K562 (cell line): ENCODE results near the gene UTP14A. TPM values are rescaled to one million over a fixed set of nuclear protein-coding genes. Genes with fewer than 3 reads are reported as not detected.
A peak's percentile ranks its signal among the peaks of the same experiment; 100 is the strongest.

Experiments used
- ATF1 ChIP-seq, 2 experiments: fragments of 450-650 bp in 1 of 2; IDR thresholded peaks; 2 replicates each; pipeline ENCODE4 v1.6.1; 2016; ENCODE audit warnings: missing compliant biosample characterization in 1 of 2, missing genetic modification characterization in 1 of 2
- ATF7 ChIP-seq: fragments of 450-650 bp; IDR thresholded peaks from 2 replicates; pipeline ENCODE4 v1.7.1; 2014; ENCODE audit warnings: mild to moderate bottlenecking, moderate library complexity
- CCNT2 ChIP-seq: IDR thresholded peaks from 2 replicates; pipeline ENCODE4 v1.6.1; 2011; ENCODE audit warnings: borderline replicate concordance, low read depth, mild to moderate bottlenecking, moderate library complexity, mixed read lengths, low read length; ENCODE audit not compliant: insufficient read length; ENCODE audit errors: extremely low read depth
- KDM2B ChIP-seq: fragments of 250-450 bp; sonication (Bioruptor Pico); IDR thresholded peaks from 2 replicates; pipeline ENCODE4 v1.8.0; 2021; ENCODE audit warnings: mild to moderate bottlenecking, moderate library complexity
- MEF2D ChIP-seq: conservative IDR thresholded peaks from 2 replicates; pipeline ENCODE4 v1.6.1; 2016; ENCODE audit warnings: low read depth, missing genetic modification characterization, missing compliant biosample characterization
- NFYB ChIP-seq: IDR thresholded peaks from 2 replicates; pipeline ENCODE4 v1.6.1; 2011; ENCODE audit warnings: mild to moderate bottlenecking, moderate library complexity; ENCODE audit not compliant: insufficient read length; ENCODE audit errors: extremely low read depth
- NR2C2 ChIP-seq, 2 experiments: fragments of 200-800 bp in 1 of 2; sonication (Bioruptor generic) in 1 of 2; sonication (generic) in 1 of 2; formaldehyde crosslinking in 1 of 2; IDR thresholded peaks; 2 replicates each; pipeline versions ENCODE4 v1.6.1 to v1.8.0; 2016 to 2022; ENCODE audit warnings: mild to moderate bottlenecking in 1 of 2, missing compliant biosample characterization in 1 of 2, missing genetic modification characterization in 1 of 2, missing genetic modification reagents in 1 of 2
- RBFOX2 ChIP-seq: fragments of 200-400 bp; formaldehyde crosslinking; IDR thresholded peaks from 2 replicates; pipeline ENCODE4 v1.6.1; 2017; ENCODE audit warnings: low read depth, mild to moderate bottlenecking, low read length, moderate library complexity
- SRSF7 ChIP-seq: fragments of 200-400 bp; formaldehyde crosslinking; optimal IDR thresholded peaks from 2 replicates; pipeline ENCODE3; 2017; ENCODE audit warnings: mild to moderate bottlenecking, low read depth, low read length
- ZNF41 ChIP-seq: fragments of 250-450 bp; sonication (Bioruptor Pico); conservative IDR thresholded peaks from 2 replicates; pipeline ENCODE4 v1.4.0; 2020; ENCODE audit warnings: mild to moderate bottlenecking
- polyA plus RNA-seq, 8 experiments: library from polyadenylated mRNA; depleted of rRNA in 4 of 8; stranded (reverse) in 5 of 8; unstranded in 3 of 8; fragments of >200 nt; fragmentation: Nextera tagmentation in 2 of 8; fragmentation: Illumina TruSeq in 1 of 8; extraction: Ambion mirVana in 2 of 8; extraction: Trizol in 1 of 8; gene quantifications; 2 replicates each; pipeline versions ENCODE4 v1.2.1 to v1.2.3, GENCODE V29; 2011 to 2014; ENCODE audit warnings: inconsistent platforms in 1 of 8, missing spikeins in 1 of 8
- total RNA-seq, 7 experiments: library from RNA; depleted of rRNA in 6 of 7; stranded (reverse); fragments of >200 nt in 6 of 7; fragmentation: Illumina TruSeq in 2 of 7; extraction: Trizol in 2 of 7; gene quantifications; 2 replicates each; pipeline versions ENCODE4 v1.2.1 to v1.2.3, GENCODE V29; 2011 to 2021; ENCODE audit warnings: low replicate concordance in 1 of 7
- TF ChIP-seq, protein P1 (sequence below), 2 experiments: fragments of 450-650 bp; formaldehyde crosslinking in 1 of 2; IDR thresholded peaks; 2 replicates each; pipeline versions ENCODE4 v1.4.0 to v1.6.1; 2014 to 2020; ENCODE audit warnings: mild to moderate bottlenecking in 2 of 2, borderline replicate concordance in 1 of 2, low read depth in 1 of 2
- TF ChIP-seq, protein P2 (sequence below): fragments of 450-650 bp; formaldehyde crosslinking; IDR thresholded peaks from 2 replicates; pipeline ENCODE4 v1.4.0; 2020; ENCODE audit warnings: mild to moderate bottlenecking
- TF ChIP-seq, protein P3 (sequence below): fragments of 450-650 bp; IDR thresholded peaks from 2 replicates; pipeline ENCODE4 v1.6.1; 2016; ENCODE audit warnings: antibody characterized with exemption
- TF ChIP-seq, protein P4 (sequence below): fragments of 450-650 bp; IDR thresholded peaks from 2 replicates; pipeline ENCODE4 v1.6.1; 2014; ENCODE audit warnings: low read depth, mild to moderate bottlenecking, moderate library complexity, borderline replicate concordance

UTP14A gene
- total and polyA plus RNA-seq, 9 of the 15 experiments (the other 6 are each of a cell fraction or from before 2014, with no cell fraction given): 30.5 to 91.0 (median 64.1) TPM

DNA sequence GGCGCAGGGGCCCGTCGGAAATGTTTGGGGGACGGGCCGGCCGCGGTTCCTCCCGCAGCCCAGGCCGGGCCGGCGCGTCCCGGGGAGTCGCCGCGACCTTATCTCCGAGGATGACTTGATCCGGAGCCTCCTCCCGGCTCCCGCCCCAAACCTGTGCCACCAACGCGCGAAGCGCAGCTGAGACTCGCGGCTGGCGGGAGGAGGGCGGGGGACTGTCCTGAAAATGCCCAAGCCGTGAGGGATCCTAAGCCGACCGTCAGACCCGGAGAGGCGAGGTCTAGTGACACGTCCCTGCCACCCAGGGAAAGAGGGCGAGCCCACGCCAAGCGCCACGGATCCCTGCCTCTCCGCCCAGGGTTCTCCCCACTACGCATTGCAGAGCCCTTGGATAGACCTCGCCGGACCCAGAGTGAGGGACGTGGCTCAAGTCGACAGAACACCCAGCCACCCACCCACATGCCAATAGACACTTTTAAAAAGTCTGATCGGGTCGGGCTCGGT is 26.9 kb downstream of the UTP14A start (continued):
- TF ChIP-seq, protein P1, sequence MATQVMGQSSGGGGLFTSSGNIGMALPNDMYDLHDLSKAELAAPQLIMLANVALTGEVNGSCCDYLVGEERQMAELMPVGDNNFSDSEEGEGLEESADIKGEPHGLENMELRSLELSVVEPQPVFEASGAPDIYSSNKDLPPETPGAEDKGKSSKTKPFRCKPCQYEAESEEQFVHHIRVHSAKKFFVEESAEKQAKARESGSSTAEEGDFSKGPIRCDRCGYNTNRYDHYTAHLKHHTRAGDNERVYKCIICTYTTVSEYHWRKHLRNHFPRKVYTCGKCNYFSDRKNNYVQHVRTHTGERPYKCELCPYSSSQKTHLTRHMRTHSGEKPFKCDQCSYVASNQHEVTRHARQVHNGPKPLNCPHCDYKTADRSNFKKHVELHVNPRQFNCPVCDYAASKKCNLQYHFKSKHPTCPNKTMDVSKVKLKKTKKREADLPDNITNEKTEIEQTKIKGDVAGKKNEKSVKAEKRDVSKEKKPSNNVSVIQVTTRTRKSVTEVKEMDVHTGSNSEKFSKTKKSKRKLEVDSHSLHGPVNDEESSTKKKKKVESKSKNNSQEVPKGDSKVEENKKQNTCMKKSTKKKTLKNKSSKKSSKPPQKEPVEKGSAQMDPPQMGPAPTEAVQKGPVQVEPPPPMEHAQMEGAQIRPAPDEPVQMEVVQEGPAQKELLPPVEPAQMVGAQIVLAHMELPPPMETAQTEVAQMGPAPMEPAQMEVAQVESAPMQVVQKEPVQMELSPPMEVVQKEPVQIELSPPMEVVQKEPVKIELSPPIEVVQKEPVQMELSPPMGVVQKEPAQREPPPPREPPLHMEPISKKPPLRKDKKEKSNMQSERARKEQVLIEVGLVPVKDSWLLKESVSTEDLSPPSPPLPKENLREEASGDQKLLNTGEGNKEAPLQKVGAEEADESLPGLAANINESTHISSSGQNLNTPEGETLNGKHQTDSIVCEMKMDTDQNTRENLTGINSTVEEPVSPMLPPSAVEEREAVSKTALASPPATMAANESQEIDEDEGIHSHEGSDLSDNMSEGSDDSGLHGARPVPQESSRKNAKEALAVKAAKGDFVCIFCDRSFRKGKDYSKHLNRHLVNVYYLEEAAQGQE (IDR thresholded peaks at IDR 0.05; ENCODE audit: borderline replicate concordance): 0 out of 2 replicates have a peak, but pooled peaks have one; percentile 15
- TF ChIP-seq, protein P1 (CRISPR knock-in tag; IDR thresholded peaks at IDR 0.05; ENCODE audit: low read depth): no peak
- TF ChIP-seq ATF1 (CRISPR knock-in tag; IDR thresholded peaks at IDR 0.05) (no peak), ATF1 (tag; IDR thresholded peaks at IDR 0.05) (peak; percentile 24; the same call in 1 of the 2 replicates), ZNF41 (CRISPR knock-in tag) (no peak), ATF7 (peak; percentile 22; the same call in 1 of the 2 replicates), MEF2D (tag) (no peak), RBFOX2 (peak; percentile 63), NR2C2 (CRISPR knock-in tag; IDR thresholded peaks at IDR 0.05) (no peak), NR2C2 (tag; IDR thresholded peaks at IDR 0.05) (0 out of 2 replicates have a peak, but pooled peaks have one; percentile 18), NFYB (no peak), KDM2B (CRISPR knock-in tag) (0 out of 2 replicates have a peak, but pooled peaks have one; percentile 12), CCNT2 (peak; percentile 39), SRSF7 (no peak)
- TF ChIP-seq, protein P2, sequence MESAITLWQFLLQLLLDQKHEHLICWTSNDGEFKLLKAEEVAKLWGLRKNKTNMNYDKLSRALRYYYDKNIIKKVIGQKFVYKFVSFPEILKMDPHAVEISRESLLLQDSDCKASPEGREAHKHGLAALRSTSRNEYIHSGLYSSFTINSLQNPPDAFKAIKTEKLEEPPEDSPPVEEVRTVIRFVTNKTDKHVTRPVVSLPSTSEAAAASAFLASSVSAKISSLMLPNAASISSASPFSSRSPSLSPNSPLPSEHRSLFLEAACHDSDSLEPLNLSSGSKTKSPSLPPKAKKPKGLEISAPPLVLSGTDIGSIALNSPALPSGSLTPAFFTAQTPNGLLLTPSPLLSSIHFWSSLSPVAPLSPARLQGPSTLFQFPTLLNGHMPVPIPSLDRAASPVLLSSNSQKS (CRISPR knock-in tag): no peak
- TF ChIP-seq, protein P3, sequence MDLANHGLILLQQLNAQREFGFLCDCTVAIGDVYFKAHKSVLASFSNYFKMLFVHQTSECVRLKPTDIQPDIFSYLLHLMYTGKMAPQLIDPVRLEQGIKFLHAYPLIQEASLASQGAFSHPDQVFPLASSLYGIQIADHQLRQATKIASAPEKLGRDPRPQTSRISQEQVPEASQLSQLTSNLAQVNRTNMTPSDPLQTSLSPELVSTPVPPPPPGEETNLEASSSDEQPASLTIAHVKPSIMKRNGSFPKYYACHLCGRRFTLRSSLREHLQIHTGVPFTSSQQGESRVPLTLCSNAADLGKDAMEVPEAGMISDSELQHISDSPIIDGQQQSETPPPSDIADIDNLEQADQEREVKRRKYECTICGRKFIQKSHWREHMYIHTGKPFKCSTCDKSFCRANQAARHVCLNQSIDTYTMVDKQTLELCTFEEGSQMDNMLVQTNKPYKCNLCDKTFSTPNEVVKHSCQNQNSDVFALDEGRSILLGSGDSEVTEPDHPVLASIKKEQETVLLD: peak; percentile 41; the same call in 1 of the 2 replicates
- TF ChIP-seq, protein P4, sequence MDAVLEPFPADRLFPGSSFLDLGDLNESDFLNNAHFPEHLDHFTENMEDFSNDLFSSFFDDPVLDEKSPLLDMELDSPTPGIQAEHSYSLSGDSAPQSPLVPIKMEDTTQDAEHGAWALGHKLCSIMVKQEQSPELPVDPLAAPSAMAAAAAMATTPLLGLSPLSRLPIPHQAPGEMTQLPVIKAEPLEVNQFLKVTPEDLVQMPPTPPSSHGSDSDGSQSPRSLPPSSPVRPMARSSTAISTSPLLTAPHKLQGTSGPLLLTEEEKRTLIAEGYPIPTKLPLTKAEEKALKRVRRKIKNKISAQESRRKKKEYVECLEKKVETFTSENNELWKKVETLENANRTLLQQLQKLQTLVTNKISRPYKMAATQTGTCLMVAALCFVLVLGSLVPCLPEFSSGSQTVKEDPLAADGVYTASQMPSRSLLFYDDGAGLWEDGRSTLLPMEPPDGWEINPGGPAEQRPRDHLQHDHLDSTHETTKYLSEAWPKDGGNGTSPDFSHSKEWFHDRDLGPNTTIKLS: peak; percentile 43; the same call in 1 of the 2 replicates
